ENCODE measurements around the gene CGN.

Gene CGN

GRCh38 chr1:151524736-151525135 is 13.5 kb downstream of the CGN start:
- DNase-seq, result no peak

DNA sequence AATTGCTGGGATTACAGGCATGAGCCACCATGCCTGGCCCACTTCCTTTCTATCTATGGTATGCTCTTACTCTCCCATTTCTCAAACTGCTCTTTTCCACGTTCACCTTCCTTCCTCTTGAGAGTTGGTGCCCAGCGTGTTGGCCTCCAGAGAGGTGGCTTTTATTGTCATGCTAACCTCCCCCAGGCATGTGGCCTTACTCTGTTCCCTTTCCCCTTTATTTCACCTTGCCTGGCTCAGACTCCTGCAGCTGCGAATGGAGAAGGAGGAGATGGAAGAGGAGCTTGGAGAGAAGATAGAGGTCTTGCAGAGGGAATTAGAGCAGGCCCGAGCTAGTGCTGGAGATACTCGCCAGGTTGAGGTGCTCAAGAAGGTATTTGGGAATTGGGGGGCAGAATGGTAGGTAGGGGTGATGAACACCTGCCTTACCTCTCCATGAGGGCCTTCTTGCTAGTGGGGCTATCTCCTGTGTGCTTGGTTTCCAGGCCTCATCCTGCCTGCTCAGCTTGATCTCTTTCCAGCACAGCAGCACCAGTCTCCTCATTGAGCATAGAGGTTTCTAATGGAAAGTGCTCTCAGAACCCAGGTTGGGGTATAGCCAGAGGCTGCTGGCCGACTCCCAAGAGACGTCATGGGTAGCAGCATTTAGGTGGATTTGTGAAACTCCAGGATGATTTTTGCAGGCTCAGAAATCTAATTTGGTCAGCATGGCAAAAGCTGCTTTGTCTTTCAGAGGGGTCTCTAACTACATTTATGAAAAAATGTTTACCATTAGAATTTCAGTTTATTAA is 15.7 kb downstream of the CGN start:
- DNase-seq, result no peak

- DNase-seq, result no peak
These were observed 18.1 kb downstream of the CGN start for GRCh38 chr1:151529211-151529702.

GRCh38 chr1:151529781-151530180 is 18.6 kb downstream of the CGN start:
- no peak for DNase-seq

- DNase-seq, result no peak
These were observed 19.3 kb downstream of the CGN start for GRCh38 chr1:151530461-151530860.

DNA sequence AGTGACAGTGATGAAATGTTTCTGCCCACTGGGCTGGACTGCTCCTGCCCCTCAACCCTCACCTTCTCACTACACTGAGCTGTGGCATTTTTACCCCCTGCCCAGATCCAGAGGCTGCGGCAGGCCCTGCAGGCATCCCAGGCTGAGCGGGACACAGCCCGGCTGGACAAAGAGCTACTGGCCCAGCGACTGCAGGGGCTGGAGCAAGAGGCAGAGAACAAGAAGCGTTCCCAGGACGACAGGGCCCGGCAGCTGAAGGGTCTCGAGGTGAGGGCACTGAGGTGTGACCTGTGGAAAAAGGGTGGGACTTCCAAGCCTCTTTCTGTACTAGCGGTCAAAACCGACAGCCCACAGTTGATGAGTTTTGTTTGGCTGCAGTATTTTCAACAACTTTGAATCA is 22.7 kb downstream of the CGN start:
- no peak for DNase-seq

GRCh38 chr1:151534662-151535278 is 23.6 kb downstream of the CGN start:
- DNase-seq, result peak in 1 of 2 experiments; percentile 89

- DNase-seq, result no peak
These were observed 24.4 kb downstream of the CGN start for GRCh38 chr1:151535326-151536271.

DNA sequence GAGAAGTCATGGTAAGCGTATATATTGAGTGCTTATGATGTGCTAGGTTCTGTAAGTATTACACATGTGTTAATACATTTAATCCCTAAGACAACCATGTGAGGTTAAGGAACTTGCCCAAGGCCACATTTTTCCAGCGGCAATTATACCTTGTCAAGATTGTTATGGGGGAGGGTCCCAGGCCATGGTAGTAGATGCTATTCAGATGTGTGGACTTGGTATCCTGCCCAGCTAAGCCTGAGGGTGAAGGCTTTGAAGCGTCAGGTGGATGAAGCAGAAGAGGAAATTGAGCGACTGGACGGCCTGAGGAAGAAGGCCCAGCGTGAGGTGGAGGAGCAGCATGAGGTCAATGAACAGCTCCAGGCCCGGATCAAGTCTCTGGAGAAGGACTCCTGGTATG is 25.3 kb downstream of the CGN start:
- no peak for DNase-seq

DNA sequence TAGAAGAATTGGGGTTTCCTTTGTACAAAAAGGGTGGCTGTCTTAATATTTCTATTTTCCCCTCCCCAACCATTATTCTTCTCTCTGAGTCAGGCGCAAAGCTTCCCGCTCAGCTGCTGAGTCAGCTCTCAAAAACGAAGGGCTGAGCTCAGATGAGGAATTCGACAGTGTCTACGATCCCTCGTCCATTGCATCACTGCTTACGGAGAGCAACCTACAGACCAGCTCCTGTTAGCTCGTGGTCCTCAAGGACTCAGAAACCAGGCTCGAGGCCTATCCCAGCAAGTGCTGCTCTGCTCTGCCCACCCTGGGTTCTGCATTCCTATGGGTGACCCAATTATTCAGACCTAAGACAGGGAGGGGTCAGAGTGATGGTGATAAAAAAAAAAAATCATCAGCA is 25.9 kb downstream of the CGN start:
- DNase-seq, result no peak

GRCh38 chr1:151539321-151540020 is 28.3 kb downstream of the CGN start:
- peak; percentile 99 for DNase-seq

GRCh38 chr1:151540021-151540981 is 29.1 kb downstream of the CGN start, which contains the start of gene TUFT1:
TSS of gene TUFT1 (plus strand) at chr1:151540309. CDS start at chr1:151540367, 58 bp downstream.
- DNase-seq, result peak; percentile 98 to 100

- DNase-seq, result peak; percentile 69 to 75
These were observed 29.8 kb downstream of the CGN start for GRCh38 chr1:151540982-151541377.

DNA sequence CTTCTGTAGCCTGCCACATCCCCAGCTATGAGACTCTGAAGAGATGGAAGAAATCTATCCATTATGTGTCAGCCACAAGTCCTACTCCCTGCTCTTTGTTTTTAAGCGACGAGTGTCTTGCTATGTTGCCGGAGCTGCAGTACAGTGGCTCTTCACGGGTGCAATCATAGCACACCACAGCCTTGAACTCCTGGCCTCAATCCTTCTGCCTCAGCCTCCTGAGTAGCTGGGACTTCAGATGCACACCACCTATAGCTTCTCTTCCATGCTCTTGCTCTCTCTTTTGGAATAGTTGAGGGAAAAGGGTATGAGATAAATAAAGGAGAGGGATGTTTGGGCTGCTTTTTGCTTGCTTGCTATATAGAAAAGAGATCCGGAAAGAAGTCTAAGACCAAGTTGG is 30.6 kb downstream of the CGN start:
- DNase-seq, result no peak

DNA sequence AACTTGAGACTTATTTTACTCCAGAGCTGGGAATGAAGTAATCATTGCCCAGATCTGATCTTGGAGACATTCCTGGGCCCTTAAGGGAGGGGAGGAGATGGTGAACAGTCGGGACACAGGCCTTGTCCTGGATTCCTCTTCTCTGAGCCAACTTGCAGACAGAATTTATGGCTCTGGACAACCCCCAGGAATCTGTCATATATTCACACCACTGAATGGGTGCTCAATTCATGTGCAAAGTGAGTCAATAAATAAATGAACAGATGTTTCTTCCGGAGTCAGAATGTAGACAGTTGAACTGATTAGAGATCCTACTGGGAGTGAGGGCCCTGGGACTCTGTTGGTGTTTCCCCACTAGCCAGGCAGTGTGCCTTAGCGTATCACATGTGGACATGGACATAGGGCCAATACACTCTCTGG is 31.5 kb downstream of the CGN start:
- no peak for DNase-seq

- no peak for DNase-seq
These were observed 34.4 kb downstream of the CGN start for GRCh38 chr1:151545542-151545941.

DNA sequence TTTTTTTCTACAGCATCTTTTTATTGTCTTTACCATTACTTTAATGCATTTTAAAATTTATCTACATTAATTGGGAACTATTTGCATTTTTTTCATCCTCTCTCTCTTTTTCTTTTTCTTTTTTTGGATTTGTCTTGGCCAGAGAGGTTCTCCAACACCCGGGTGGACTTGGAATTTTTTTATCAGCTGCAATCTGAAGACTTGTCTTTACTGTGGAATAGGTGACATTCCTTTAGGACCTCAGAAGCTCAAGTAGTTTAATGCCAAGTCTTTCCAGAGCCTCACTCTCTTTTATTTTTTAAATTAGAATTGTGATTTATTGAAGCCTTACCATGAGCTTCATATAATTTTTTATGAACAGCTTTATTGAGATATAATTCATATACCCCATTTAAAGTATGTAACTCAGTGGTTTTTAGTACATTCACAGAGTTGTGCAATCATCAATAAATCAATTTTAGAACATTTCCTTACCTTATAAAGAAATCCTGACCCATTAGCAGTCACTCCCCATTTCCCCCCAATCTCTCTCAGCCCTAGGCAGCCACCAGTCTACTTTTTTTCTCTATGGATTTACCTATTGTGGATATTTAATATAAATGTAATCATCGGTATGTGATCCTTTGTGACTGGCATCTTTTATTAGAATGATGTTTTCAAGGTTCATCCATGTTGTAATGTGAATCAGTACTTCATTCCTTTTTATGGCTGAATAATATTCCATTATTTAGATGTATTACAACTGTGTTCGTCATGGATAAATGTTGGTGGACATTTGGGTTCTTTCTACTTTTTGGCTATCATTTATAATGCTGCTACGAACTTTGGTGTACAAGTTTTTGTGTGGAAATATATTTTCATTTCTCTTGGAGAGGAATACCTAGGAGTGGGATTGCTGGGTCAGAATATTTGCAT is 35.1 kb downstream of the CGN start:
- DNase-seq, result no peak

DNA sequence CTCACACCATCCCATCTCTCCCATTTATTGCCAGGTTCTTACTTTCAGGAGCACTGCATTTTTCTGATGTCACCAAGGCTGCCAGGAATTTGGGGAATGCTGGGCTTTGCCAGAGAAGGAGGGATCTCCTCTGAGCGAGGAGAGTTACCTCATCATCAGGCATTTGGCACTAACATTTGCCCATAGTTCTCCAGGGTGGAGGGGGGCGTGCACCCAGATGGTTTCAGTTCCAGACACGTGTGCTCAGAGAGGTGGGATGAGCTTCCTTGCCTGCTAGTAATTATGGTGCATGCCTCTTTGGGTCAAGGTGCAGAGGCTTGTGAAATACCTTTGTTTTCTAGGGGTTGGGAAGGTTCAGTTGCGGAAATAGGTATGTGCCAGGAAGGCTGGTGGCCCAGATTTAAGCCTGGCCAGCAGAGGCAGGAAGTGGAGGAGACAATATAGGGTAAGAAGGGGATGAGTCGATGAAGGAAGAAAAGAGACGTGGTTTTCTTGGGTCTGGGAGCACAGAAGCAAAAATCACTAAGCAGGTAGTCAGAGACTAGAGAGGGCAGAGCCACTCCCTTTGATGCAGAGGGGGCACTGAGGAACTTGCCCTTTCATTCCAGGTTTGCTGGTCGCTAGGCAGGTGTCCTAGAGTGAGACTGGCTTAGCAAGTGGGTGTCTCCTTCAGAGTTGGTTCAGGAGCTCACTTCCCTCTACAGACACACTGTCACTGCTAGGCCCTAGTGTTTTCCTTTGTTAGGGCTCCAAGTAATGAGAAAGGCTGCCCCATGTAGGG is 36.1 kb downstream of the CGN start:
- no peak for DNase-seq

GRCh38 chr1:151547900-151548230 is 36.7 kb downstream of the CGN start:
- no peak for DNase-seq
